GM23338 (cell line): ENCODE measurements around the gene CD59. TPM values are rescaled to one million over a fixed set of nuclear protein-coding genes. Genes with fewer than 3 reads are reported as not detected.

Experiments
- ATAC-seq: fragments of 200-7000 bp; cut with Tn5 transposase; 3 replicates; pipeline ENCODE4 v1.9.1; 2020
- DNase-seq: peaks from one replicate; pipeline ENCODE4 v3.0.0-alpha.2; 2015; ENCODE audit warnings: low spot score
- H2AFZ ChIP-seq: fragments of 200-600 bp; sonication (generic); 2 replicates; pipeline ENCODE4 v1.8.0; 2016; ENCODE audit warnings: antibody characterized with exemption, mild to moderate bottlenecking, moderate library complexity
- H3F3A ChIP-seq: fragments of 200-600 bp; sonication (generic); replicated peaks from 2 replicates; pipeline ENCODE4 v1.8.0; 2017; ENCODE audit warnings: antibody characterized with exemption, mixed run types, low read depth
- H3K27ac ChIP-seq: fragments of 200-600 bp; sonication (generic); 2 replicates; pipeline ENCODE4 v1.6.1; 2016; ENCODE audit warnings: low read depth
- H3K27me3 ChIP-seq: fragments of 200-600 bp; sonication (generic); 2 replicates; pipeline ENCODE4 v1.8.0; 2016; ENCODE audit warnings: mild to moderate bottlenecking, mixed run types, moderate library complexity; ENCODE audit not compliant: insufficient read depth
- H3K36me3 ChIP-seq: fragments of 200-600 bp; sonication (generic); 2 replicates; pipeline ENCODE4 v1.8.0; 2016; ENCODE audit warnings: mild to moderate bottlenecking; ENCODE audit not compliant: insufficient read depth
- H3K4me1 ChIP-seq: fragments of 200-600 bp; sonication (generic); 2 replicates; pipeline ENCODE4 v1.8.0; 2016; ENCODE audit warnings: mild to moderate bottlenecking, moderate library complexity; ENCODE audit not compliant: insufficient read depth
- H3K4me2 ChIP-seq: fragments of 200-600 bp; sonication (generic); 2 replicates; pipeline ENCODE4 v1.7.1; 2017; ENCODE audit warnings: mixed run types
- H3K4me3 ChIP-seq: fragments of 200-600 bp; sonication (generic); 2 replicates; pipeline ENCODE4 v1.6.1; 2016; ENCODE audit warnings: mixed run types
- H3K79me2 ChIP-seq: fragments of 200-600 bp; sonication (generic); replicated peaks from 2 replicates; pipeline ENCODE4 v1.8.0; 2017; ENCODE audit warnings: mild to moderate bottlenecking; ENCODE audit not compliant: insufficient read depth
- H3K9me2 ChIP-seq: fragments of 200-600 bp; sonication (generic); 2 replicates; pipeline ENCODE4 v1.8.0; 2017; ENCODE audit not compliant: insufficient read depth
- H4K20me1 ChIP-seq: fragments of 200-600 bp; sonication (generic); replicated peaks from 2 replicates; pipeline ENCODE4 v1.8.0; 2017; ENCODE audit warnings: mild to moderate bottlenecking; ENCODE audit not compliant: insufficient read depth
- H3K27ac Mint-ChIP-seq: 2 replicates; pipeline ENCODE4 v1.8.0; 2020; ENCODE audit warnings: inconsistent platforms, mild to moderate bottlenecking, moderate library complexity, mixed read lengths
- H3K27me3 Mint-ChIP-seq: 3 replicates; pipeline ENCODE4 v1.8.0; 2022; ENCODE audit warnings: low read depth, mild to moderate bottlenecking, moderate library complexity, mixed read lengths, inconsistent platforms; ENCODE audit not compliant: insufficient read depth, poor library complexity
- H3K36me3 Mint-ChIP-seq: 3 replicates; pipeline ENCODE4 v1.8.0; 2021; ENCODE audit warnings: low read depth, mild to moderate bottlenecking, inconsistent platforms, moderate library complexity, mixed read lengths
- H3K4me1 Mint-ChIP-seq: 3 replicates; pipeline ENCODE4 v1.8.0; 2020; ENCODE audit warnings: mild to moderate bottlenecking, inconsistent platforms, mixed read lengths
- H3K4me3 Mint-ChIP-seq: 3 replicates; pipeline ENCODE4 v1.8.0; 2021; ENCODE audit warnings: moderate library complexity, mild to moderate bottlenecking, inconsistent platforms, mixed read lengths
- H3K9me3 Mint-ChIP-seq: 3 replicates; pipeline ENCODE4 v1.8.0; 2020; ENCODE audit warnings: moderate library complexity, mild to moderate bottlenecking, inconsistent platforms, mixed read lengths
- CREB1 ChIP-seq: fragments of 250-450 bp; sonication (Bioruptor Pico); IDR thresholded peaks from 2 replicates; pipeline ENCODE4 v1.5.0; 2020; ENCODE audit warnings: low read depth, mild to moderate bottlenecking, moderate library complexity
- EZH2 ChIP-seq: fragments of 200-600 bp; sonication (generic); IDR thresholded peaks from one replicate; pipeline ENCODE4 v1.8.0; 2017; ENCODE audit warnings: antibody characterized with exemption, mild to moderate bottlenecking, low read depth; ENCODE audit not compliant: unreplicated experiment
- EZH2phosphoT487 ChIP-seq: fragments of 200-600 bp; sonication (generic); IDR thresholded peaks from one replicate; pipeline ENCODE4 v1.8.1; 2018; ENCODE audit warnings: antibody characterized with exemption; ENCODE audit not compliant: unreplicated experiment
- JUNB ChIP-seq: IDR thresholded peaks from one replicate; pipeline ENCODE4 v1.6.1; 2016; ENCODE audit warnings: antibody characterized with exemption; ENCODE audit not compliant: unreplicated experiment
- NANOG ChIP-seq: IDR thresholded peaks from 2 replicates; pipeline ENCODE4 v1.6.1; 2016; ENCODE audit warnings: antibody characterized with exemption, borderline replicate concordance
- POLR2AphosphoS5 ChIP-seq: IDR thresholded peaks from 2 replicates; pipeline ENCODE4 v1.6.1; 2016; ENCODE audit warnings: antibody characterized with exemption, low read depth
- STAT1 ChIP-seq: IDR thresholded peaks from one replicate; pipeline ENCODE4 v1.6.1; 2016; ENCODE audit warnings: antibody characterized with exemption; ENCODE audit not compliant: unreplicated experiment
- ZNF114 ChIP-seq: fragments of 250-450 bp; sonication (Bioruptor Pico); IDR thresholded peaks from 2 replicates; pipeline ENCODE4 v1.5.0; 2020; ENCODE audit warnings: mild to moderate bottlenecking, moderate library complexity
- ZNF331 ChIP-seq: fragments of 250-450 bp; sonication (Bioruptor Pico); IDR thresholded peaks from 2 replicates; pipeline ENCODE4 v1.5.0; 2020; ENCODE audit warnings: low read depth, mild to moderate bottlenecking, moderate library complexity
- polyA plus RNA-seq: library from polyadenylated mRNA; unstranded; fragments of >200 nt; fragmentation: Nextera tagmentation; extraction: Ambion mirVana; gene quantifications from 2 replicates; pipeline ENCODE4 v1.2.1, GENCODE V29; 2016
- total RNA-seq: library from RNA; depleted of rRNA; stranded (reverse); fragments of >200 nt; shearing (Covaris generic); gene quantifications from 2 replicates; pipeline ENCODE4 v1.2.3, GENCODE V29; 2014
- TF ChIP-seq, protein P1 (sequence below), 2 experiments: fragments of 200-600 bp in 1 of 2; sonication (generic) in 1 of 2; conservative IDR thresholded peaks; 2 replicates each; pipeline versions ENCODE4 v1.5.1 to v1.6.1; 2016 to 2017; ENCODE audit warnings: antibody characterized with exemption in 2 of 2, low read depth in 2 of 2, mild to moderate bottlenecking in 2 of 2, moderate library complexity in 1 of 2
- TF ChIP-seq, protein P2 (sequence below): IDR thresholded peaks from 2 replicates; pipeline ENCODE4 v1.6.1; 2016; ENCODE audit warnings: antibody characterized with exemption
- TF ChIP-seq, protein P3 (sequence below): IDR thresholded peaks from one replicate; pipeline ENCODE4 v1.6.1; 2018; ENCODE audit warnings: antibody characterized with exemption; ENCODE audit not compliant: unreplicated experiment
- TF ChIP-seq, protein P4 (sequence below): fragments of 250-450 bp; sonication (Bioruptor Pico); IDR thresholded peaks from 2 replicates; pipeline ENCODE4 v1.5.0; 2020; ENCODE audit warnings: mild to moderate bottlenecking, moderate library complexity

The CD59 gene
- total and polyA plus RNA-seq, 2 experiments from 2014 or later = 41.5 to 86.6 TPM

DNA sequence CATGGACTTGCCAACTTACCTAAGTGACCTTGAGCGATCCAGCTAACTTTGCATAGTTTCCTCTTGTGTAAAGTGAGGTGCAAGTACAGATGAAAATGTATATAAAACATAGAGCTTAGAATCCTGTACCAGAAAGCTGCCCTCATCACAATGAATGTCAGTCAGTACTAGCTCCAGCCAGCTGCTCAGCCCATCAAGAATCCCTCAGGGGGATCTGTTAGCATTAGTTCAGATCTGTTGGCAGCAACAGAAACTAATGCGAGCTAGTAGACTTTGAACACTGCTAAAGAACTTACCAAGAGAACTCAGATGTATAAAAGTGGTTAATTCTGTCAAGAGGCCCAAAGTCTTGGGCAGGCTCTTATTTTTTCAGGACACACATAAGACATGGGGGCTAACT, 29.3 kb downstream of the CD59 start:
- H3F3A ChIP-seq = no peaks in the 10 kb centered on the region
- H3K9me3 Mint-ChIP-seq = no peaks in the 10 kb centered on the region
- H3K9me2 ChIP-seq = no peaks in the 10 kb centered on the region
- no peak for TF ChIP-seq ZNF114
- TF ChIP-seq, protein P1, sequence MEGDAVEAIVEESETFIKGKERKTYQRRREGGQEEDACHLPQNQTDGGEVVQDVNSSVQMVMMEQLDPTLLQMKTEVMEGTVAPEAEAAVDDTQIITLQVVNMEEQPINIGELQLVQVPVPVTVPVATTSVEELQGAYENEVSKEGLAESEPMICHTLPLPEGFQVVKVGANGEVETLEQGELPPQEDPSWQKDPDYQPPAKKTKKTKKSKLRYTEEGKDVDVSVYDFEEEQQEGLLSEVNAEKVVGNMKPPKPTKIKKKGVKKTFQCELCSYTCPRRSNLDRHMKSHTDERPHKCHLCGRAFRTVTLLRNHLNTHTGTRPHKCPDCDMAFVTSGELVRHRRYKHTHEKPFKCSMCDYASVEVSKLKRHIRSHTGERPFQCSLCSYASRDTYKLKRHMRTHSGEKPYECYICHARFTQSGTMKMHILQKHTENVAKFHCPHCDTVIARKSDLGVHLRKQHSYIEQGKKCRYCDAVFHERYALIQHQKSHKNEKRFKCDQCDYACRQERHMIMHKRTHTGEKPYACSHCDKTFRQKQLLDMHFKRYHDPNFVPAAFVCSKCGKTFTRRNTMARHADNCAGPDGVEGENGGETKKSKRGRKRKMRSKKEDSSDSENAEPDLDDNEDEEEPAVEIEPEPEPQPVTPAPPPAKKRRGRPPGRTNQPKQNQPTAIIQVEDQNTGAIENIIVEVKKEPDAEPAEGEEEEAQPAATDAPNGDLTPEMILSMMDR (conservative IDR thresholded peaks at IDR 0.05; ENCODE audit: low read depth in 2 of 2) = no peak
- TF ChIP-seq POLR2AphosphoS5 = no peak
- TF ChIP-seq, protein P2, sequence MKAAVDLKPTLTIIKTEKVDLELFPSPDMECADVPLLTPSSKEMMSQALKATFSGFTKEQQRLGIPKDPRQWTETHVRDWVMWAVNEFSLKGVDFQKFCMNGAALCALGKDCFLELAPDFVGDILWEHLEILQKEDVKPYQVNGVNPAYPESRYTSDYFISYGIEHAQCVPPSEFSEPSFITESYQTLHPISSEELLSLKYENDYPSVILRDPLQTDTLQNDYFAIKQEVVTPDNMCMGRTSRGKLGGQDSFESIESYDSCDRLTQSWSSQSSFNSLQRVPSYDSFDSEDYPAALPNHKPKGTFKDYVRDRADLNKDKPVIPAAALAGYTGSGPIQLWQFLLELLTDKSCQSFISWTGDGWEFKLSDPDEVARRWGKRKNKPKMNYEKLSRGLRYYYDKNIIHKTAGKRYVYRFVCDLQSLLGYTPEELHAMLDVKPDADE = no peak
- TF ChIP-seq, protein P3, sequence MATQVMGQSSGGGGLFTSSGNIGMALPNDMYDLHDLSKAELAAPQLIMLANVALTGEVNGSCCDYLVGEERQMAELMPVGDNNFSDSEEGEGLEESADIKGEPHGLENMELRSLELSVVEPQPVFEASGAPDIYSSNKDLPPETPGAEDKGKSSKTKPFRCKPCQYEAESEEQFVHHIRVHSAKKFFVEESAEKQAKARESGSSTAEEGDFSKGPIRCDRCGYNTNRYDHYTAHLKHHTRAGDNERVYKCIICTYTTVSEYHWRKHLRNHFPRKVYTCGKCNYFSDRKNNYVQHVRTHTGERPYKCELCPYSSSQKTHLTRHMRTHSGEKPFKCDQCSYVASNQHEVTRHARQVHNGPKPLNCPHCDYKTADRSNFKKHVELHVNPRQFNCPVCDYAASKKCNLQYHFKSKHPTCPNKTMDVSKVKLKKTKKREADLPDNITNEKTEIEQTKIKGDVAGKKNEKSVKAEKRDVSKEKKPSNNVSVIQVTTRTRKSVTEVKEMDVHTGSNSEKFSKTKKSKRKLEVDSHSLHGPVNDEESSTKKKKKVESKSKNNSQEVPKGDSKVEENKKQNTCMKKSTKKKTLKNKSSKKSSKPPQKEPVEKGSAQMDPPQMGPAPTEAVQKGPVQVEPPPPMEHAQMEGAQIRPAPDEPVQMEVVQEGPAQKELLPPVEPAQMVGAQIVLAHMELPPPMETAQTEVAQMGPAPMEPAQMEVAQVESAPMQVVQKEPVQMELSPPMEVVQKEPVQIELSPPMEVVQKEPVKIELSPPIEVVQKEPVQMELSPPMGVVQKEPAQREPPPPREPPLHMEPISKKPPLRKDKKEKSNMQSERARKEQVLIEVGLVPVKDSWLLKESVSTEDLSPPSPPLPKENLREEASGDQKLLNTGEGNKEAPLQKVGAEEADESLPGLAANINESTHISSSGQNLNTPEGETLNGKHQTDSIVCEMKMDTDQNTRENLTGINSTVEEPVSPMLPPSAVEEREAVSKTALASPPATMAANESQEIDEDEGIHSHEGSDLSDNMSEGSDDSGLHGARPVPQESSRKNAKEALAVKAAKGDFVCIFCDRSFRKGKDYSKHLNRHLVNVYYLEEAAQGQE = no peak
- TF ChIP-seq JUNB = no peak
- TF ChIP-seq ZNF331 (CRISPR knock-in tag) = no peak
- no peak for TF ChIP-seq EZH2
- no peak for TF ChIP-seq STAT1
- TF ChIP-seq NANOG = no peak
- TF ChIP-seq CREB1 (CRISPR knock-in tag) = no peak
- no peak for TF ChIP-seq EZH2phosphoT487
- TF ChIP-seq, protein P4, sequence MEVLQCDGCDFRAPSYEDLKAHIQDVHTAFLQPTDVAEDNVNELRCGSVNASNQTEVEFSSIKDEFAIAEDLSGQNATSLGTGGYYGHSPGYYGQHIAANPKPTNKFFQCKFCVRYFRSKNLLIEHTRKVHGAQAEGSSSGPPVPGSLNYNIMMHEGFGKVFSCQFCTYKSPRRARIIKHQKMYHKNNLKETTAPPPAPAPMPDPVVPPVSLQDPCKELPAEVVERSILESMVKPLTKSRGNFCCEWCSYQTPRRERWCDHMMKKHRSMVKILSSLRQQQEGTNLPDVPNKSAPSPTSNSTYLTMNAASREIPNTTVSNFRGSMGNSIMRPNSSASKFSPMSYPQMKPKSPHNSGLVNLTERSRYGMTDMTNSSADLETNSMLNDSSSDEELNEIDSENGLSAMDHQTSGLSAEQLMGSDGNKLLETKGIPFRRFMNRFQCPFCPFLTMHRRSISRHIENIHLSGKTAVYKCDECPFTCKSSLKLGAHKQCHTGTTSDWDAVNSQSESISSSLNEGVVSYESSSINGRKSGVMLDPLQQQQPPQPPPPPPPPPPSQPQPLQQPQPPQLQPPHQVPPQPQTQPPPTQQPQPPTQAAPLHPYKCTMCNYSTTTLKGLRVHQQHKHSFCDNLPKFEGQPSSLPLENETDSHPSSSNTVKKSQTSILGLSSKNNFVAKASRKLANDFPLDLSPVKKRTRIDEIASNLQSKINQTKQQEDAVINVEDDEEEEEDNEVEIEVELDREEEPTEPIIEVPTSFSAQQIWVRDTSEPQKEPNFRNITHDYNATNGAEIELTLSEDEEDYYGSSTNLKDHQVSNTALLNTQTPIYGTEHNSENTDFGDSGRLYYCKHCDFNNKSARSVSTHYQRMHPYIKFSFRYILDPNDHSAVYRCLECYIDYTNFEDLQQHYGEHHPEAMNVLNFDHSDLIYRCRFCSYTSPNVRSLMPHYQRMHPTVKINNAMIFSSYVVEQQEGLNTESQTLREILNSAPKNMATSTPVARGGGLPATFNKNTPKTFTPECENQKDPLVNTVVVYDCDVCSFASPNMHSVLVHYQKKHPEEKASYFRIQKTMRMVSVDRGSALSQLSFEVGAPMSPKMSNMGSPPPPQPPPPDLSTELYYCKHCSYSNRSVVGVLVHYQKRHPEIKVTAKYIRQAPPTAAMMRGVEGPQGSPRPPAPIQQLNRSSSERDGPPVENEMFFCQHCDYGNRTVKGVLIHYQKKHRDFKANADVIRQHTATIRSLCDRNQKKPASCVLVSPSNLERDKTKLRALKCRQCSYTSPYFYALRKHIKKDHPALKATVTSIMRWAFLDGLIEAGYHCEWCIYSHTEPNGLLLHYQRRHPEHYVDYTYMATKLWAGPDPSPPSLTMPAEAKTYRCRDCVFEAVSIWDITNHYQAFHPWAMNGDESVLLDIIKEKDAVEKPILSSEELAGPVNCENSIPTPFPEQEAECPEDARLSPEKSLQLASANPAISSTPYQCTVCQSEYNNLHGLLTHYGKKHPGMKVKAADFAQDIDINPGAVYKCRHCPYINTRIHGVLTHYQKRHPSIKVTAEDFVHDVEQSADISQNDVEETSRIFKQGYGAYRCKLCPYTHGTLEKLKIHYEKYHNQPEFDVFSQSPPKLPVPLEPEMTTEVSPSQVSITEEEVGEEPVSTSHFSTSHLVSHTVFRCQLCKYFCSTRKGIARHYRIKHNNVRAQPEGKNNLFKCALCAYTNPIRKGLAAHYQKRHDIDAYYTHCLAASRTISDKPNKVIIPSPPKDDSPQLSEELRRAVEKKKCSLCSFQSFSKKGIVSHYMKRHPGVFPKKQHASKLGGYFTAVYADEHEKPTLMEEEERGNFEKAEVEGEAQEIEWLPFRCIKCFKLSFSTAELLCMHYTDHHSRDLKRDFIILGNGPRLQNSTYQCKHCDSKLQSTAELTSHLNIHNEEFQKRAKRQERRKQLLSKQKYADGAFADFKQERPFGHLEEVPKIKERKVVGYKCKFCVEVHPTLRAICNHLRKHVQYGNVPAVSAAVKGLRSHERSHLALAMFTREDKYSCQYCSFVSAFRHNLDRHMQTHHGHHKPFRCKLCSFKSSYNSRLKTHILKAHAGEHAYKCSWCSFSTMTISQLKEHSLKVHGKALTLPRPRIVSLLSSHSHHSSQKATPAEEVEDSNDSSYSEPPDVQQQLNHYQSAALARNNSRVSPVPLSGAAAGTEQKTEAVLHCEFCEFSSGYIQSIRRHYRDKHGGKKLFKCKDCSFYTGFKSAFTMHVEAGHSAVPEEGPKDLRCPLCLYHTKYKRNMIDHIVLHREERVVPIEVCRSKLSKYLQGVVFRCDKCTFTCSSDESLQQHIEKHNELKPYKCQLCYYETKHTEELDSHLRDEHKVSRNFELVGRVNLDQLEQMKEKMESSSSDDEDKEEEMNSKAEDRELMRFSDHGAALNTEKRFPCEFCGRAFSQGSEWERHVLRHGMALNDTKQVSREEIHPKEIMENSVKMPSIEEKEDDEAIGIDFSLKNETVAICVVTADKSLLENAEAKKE = no peak
- no peaks in the 10 kb centered on the region for H3K27me3 ChIP-seq
- peaks cover 10% of the 10 kb centered on the region; the same call in 1 of the 2 replicates for H3K4me1 ChIP-seq
- H3K4me1 Mint-ChIP-seq = peaks cover 14% of the 10 kb centered on the region; the same call in 2 of the 3 replicates
- H2AFZ ChIP-seq = no peak overlapping the region
- H3K4me2 ChIP-seq = no peak overlapping the region
- H3K36me3 ChIP-seq = peaks cover 7% of the 10 kb centered on the region; the same call in 1 of the 2 replicates
- H3K27ac ChIP-seq = no peak overlapping the region
- H3K4me3 Mint-ChIP-seq = no peak overlapping the region
- no peaks in the 10 kb centered on the region for H4K20me1 ChIP-seq
- H3K4me3 ChIP-seq = no peak overlapping the region
- H3K27me3 Mint-ChIP-seq = peaks cover 3% of the 10 kb centered on the region
- H3K79me2 ChIP-seq = no peaks in the 10 kb centered on the region
- no peak overlapping the region for H3K27ac Mint-ChIP-seq
- H3K36me3 Mint-ChIP-seq = peaks cover 9% of the 10 kb centered on the region; the same call in 2 of the 3 replicates
- ATAC-seq (no peak), DNase-seq (no peak)
